Measurements from ENCODE around the gene RAB6A. TPM values are rescaled to one million over a fixed set of nuclear protein-coding genes. Genes with fewer than 3 reads are reported as not detected.

Gene RAB6A
- total and polyA plus RNA-seq, 7 donors: 60.9 to 162 (median 118) TPM

DNA sequence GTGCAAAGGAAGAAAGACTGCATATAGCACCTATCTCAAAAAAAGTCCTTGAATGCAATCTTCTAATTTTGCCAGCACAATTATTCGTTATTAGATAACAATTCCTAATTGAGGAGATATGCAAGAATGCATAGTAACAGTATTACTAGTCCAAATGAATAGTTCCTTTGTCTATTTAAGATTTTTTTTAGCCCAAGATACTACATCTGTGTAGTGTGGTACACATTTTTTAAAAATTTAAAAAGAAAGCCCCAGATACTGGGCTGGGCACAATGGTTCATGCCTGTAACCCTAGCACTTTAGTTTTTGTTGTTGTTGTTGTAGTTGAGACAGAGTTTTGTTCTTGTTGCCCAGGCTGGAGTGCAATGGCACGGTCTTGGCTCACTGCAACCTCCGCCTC is 43.7 kb downstream of the RAB6A start:
- H3K27me3 ChIP-seq: no peaks in the 10 kb centered on the region
- H3K9me3 ChIP-seq: no peaks in the 10 kb centered on the region
- peaks cover 0 to 45% (median 9%) of the 10 kb centered on the region in 4 donors for H3K36me3 ChIP-seq
- DNase-seq: no peak
- TF ChIP-seq EP300 (IDR thresholded peaks at IDR 0.05): no peak
- no peak for TF ChIP-seq POLR2A (IDR thresholded peaks at IDR 0.05)
- no peak overlapping the region for H3K4me3 ChIP-seq
- H3K27ac ChIP-seq: no peak overlapping the region
- H3K4me1 ChIP-seq: peaks cover 0 to 4% (median 0%) of the 10 kb centered on the region in 4 donors
- WGBS, 2 donors: 90 to 97% methylated on average over 3 of the region's 3 CpGs
- intact Hi-C loops (cut with DNase I): no loop called here

DNA sequence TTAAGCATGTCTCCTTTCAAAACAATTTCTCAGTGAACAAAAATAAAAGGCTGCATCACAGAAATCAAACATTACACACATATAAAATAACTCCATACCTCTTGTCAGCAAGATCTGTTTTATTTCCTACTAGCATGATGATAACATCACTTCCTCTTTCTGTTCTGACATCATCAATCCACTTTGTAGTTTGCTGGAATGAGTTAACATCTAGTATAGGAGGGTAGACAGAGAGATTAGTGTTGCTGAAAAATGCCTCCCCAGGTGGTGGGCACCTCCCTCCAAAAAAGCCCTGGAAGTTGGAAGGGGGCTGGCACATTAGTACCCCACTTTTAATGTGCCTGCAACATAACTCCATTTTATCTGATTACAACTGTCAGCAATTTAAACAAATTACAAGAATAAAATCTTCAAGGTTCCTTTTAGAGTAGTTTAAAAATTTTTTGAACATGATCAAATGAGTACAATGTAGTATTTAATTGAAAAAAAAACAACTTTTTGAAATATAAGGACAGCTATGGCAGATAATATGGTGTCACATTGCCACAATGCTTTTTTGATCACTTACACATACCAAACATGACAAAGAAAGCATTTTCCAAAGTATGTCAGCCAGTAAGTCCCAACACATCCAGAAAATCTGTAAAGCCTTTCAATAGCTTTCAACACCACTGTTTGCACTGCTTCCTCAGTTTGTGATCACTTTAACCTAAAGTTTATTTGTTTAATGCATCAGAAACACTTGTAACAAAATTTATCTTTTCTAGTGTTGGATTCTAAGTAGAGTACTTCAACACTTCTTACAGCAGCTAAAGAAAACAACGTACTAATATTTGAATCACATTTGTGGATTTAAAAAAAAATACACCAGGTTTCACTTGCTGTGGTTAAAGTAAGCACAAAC is 44.5 kb downstream of the RAB6A start:
- no peak for DNase-seq
- TF ChIP-seq POLR2A (IDR thresholded peaks at IDR 0.05) (no peak), EP300 (IDR thresholded peaks at IDR 0.05) (no peak)
- TF ChIP-seq, protein P1, sequence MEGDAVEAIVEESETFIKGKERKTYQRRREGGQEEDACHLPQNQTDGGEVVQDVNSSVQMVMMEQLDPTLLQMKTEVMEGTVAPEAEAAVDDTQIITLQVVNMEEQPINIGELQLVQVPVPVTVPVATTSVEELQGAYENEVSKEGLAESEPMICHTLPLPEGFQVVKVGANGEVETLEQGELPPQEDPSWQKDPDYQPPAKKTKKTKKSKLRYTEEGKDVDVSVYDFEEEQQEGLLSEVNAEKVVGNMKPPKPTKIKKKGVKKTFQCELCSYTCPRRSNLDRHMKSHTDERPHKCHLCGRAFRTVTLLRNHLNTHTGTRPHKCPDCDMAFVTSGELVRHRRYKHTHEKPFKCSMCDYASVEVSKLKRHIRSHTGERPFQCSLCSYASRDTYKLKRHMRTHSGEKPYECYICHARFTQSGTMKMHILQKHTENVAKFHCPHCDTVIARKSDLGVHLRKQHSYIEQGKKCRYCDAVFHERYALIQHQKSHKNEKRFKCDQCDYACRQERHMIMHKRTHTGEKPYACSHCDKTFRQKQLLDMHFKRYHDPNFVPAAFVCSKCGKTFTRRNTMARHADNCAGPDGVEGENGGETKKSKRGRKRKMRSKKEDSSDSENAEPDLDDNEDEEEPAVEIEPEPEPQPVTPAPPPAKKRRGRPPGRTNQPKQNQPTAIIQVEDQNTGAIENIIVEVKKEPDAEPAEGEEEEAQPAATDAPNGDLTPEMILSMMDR (IDR thresholded peaks at IDR 0.05): no peak
- no peak overlapping the region for H3K27ac ChIP-seq
- no peaks in the 10 kb centered on the region for H3K9me3 ChIP-seq
- no peak overlapping the region for H3K4me3 ChIP-seq
- H3K4me1 ChIP-seq: peaks cover 0 to 4% (median 0%) of the 10 kb centered on the region in 4 donors
- WGBS, 2 donors: 71 to 79% methylated on average over 1 of the region's 1 CpG
- no peaks in the 10 kb centered on the region for H3K27me3 ChIP-seq
- intact Hi-C loops (cut with DNase I): no loop called here
- peaks cover 0 to 45% (median 9%) of the 10 kb centered on the region in 4 donors for H3K36me3 ChIP-seq

DNA sequence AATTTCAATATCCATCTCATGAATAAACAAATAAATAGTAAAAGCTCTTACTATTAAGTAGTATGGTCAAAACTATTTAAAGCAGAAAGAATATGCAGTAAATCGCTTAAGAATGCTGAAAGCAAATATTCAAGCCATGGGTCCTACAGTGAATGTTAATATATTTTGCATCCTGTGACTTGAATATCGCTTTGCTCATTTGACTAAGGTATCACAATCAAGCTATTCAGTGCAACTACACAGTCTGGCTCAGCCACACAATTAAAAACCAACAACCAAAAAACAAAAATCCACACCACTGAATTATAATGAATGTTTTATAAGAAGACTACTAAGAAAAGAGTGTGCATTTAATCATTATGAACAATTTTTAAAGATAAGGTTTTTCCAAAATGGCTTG is 45.3 kb downstream of the RAB6A start:
- no peak for TF ChIP-seq EP300 (IDR thresholded peaks at IDR 0.05)
- TF ChIP-seq, protein P1 (IDR thresholded peaks at IDR 0.05): no peak
- no peak for TF ChIP-seq POLR2AphosphoS5 (IDR thresholded peaks at IDR 0.05)
- TF ChIP-seq POLR2A (IDR thresholded peaks at IDR 0.05): no peak
- DNase-seq: no peak
- 89 to 90% methylated on average over 2 of the region's 2 CpGs for WGBS, 2 donors
- H3K36me3 ChIP-seq: peaks cover 0 to 51% (median 9%) of the 10 kb centered on the region in 4 donors
- intact Hi-C loops (cut with DNase I): no loop called here
- H3K27ac ChIP-seq: no peak overlapping the region
- no peak overlapping the region for H3K4me3 ChIP-seq
- no peaks in the 10 kb centered on the region for H3K9me3 ChIP-seq
- peaks cover 0 to 4% (median 0%) of the 10 kb centered on the region in 4 donors for H3K4me1 ChIP-seq
- no peaks in the 10 kb centered on the region for H3K27me3 ChIP-seq

DNA sequence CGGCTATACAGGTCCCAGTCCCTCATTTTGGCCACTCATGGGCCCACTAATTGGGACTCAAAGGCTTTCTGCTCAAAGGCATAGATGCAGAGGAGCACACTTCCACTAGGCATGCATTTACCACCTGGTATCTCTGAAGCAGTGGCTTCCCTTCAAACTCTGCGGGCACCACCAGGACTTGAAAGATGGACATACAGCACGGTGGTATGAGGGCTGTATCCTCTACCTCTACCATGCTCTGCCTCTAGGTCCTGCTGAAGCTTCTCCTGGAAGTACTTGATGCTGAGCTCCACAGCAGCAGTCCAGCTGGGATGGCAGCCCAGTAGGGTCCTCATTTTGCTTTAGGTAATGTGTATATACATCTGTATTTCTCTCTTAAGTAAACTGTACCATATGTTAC is 49.9 kb downstream of the RAB6A start:
- peaks cover 0 to 44% (median 10%) of the 10 kb centered on the region in 4 donors for H3K36me3 ChIP-seq
- no peak for DNase-seq
- intact Hi-C loops (cut with DNase I): no loop called here

DNA sequence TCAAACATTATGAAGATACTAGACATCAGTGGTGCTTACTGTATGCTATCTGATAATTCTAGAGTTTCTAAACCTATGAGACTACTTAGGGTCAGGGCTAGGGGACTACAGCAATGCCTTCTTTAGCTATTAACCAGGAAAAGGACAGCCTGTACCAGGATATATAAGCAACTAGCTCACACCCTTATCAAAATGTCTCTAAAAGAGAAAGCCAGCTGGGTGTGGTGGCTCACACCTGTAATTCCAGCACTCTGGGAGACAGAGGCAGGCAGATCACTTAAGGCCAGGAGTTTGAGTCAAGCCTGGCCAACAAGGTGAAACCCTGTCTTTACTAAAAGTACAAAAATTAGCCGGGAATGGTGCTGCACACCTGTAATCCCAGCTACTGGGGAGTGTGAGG is 55.8 kb downstream of the RAB6A start:
- H3K9me3 ChIP-seq: no peaks in the 10 kb centered on the region
- H3K36me3 ChIP-seq: peaks cover 0 to 64% (median 10%) of the 10 kb centered on the region in 4 donors
- no peak overlapping the region for H3K27ac ChIP-seq
- intact Hi-C loops (cut with DNase I): no loop called here
- no peaks in the 10 kb centered on the region for H3K4me1 ChIP-seq
- 39 to 92% methylated on average over 1 of the region's 1 CpG for WGBS, 2 donors
- TF ChIP-seq EP300 (IDR thresholded peaks at IDR 0.05): no peak
- TF ChIP-seq, protein P1 (IDR thresholded peaks at IDR 0.05): no peak
- TF ChIP-seq POLR2A (IDR thresholded peaks at IDR 0.05): no peak
- H3K27me3 ChIP-seq: no peaks in the 10 kb centered on the region
- DNase-seq: no peak
- no peak overlapping the region for H3K4me3 ChIP-seq

More for the DNA sequence above, 49.9 kb downstream of the RAB6A start:
- Histone ChIP-seq H3K4me1 (no peaks in the 10 kb centered on the region), H3K4me3 (no peak overlapping the region), H3K27me3 (no peaks in the 10 kb centered on the region), H3K27ac (no peak overlapping the region), H3K9me3 (no peaks in the 10 kb centered on the region)
- WGBS, 2 donors: 98 to 100% methylated on average over 3 of the region's 3 CpGs
- TF ChIP-seq POLR2A (IDR thresholded peaks at IDR 0.05) (no peak), EP300 (IDR thresholded peaks at IDR 0.05) (no peak), POLR2AphosphoS5 (IDR thresholded peaks at IDR 0.05) (no peak)
- TF ChIP-seq, protein P1 (IDR thresholded peaks at IDR 0.05): no peak

Measured in sigmoid colon (tissue), 7 donors.